HL-60 (cell line): ENCODE data around the gene SERPINB1.
A peak's percentile ranks its signal among the peaks of the same experiment; 100 is the strongest.

Experiments
- DNase-seq, 2 experiments: peaks; one replicate each; pipeline ENCODE4 v3.0.0-alpha.2; 2010 to 2020; ENCODE audit warnings: low read depth in 1 of 2, low spot score in 1 of 2
- H3K27ac ChIP-seq: fragments of 250-450 bp; sonication (Bioruptor Pico); replicated peaks from 2 replicates; pipeline ENCODE4 v1.5.1; 2020; ENCODE audit warnings: mild to moderate bottlenecking, moderate library complexity
- H3K27me3 ChIP-seq: fragments of 250-450 bp; sonication (Bioruptor Pico); 2 replicates; pipeline ENCODE4 v1.5.1; 2021; ENCODE audit warnings: mild to moderate bottlenecking, moderate library complexity; ENCODE audit not compliant: insufficient read depth, poor library complexity, severe bottlenecking
- H3K4me3 ChIP-seq: replicated peaks from 2 replicates; pipeline ENCODE4 v1.5.1; 2011; ENCODE audit warnings: mild to moderate bottlenecking, control low read depth, low read length; ENCODE audit not compliant: insufficient read depth
- GABPA ChIP-seq: IDR thresholded peaks from 2 replicates; pipeline ENCODE4 v1.6.1; 2012; ENCODE audit warnings: low read depth
- POLR2AphosphoS5 ChIP-seq: IDR thresholded peaks from 2 replicates; pipeline ENCODE4 v1.6.1; 2012; ENCODE audit warnings: low read depth
- SPI1 ChIP-seq: IDR thresholded peaks from 2 replicates; pipeline ENCODE4 v1.6.1; 2012; ENCODE audit warnings: low read depth, mild to moderate bottlenecking, borderline replicate concordance
- TF ChIP-seq, protein P1 (sequence below): IDR thresholded peaks from one replicate; pipeline ENCODE4 v1.5.1; 2011; ENCODE audit warnings: low read length, control low read depth, inconsistent platforms; ENCODE audit not compliant: insufficient read depth
- TF ChIP-seq, protein P2 (sequence below): IDR thresholded peaks from 2 replicates; pipeline ENCODE4 v1.6.1; 2012; ENCODE audit warnings: low read depth; ENCODE audit not compliant: insufficient replicate concordance

The SERPINB1 gene

DNA sequence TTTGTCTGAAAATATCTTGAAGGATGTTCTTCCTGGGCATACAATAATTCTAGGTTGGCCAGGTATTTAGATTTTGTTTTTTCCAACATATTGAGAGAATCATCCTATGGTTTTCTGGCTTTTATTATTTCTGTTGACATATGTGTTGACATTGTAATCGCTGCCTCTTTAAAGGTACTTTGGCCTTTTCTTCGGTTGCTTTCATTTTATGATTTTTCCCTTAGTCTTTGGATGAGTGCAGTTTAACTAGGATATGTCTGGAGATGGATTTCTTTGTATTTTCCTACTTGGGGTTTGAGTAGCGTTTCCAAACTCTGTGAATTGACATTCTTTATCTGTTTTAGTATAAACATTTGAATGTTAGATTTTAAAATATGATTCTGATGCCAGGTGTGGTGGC lies 11.5 kb downstream of the SERPINB1 start:
- Histone ChIP-seq H3K27ac (no peak overlapping the region), H3K27me3 (no peaks in the 10 kb centered on the region), H3K4me3 (no peak overlapping the region)
- TF ChIP-seq GABPA: no peak
- TF ChIP-seq, protein P1, sequence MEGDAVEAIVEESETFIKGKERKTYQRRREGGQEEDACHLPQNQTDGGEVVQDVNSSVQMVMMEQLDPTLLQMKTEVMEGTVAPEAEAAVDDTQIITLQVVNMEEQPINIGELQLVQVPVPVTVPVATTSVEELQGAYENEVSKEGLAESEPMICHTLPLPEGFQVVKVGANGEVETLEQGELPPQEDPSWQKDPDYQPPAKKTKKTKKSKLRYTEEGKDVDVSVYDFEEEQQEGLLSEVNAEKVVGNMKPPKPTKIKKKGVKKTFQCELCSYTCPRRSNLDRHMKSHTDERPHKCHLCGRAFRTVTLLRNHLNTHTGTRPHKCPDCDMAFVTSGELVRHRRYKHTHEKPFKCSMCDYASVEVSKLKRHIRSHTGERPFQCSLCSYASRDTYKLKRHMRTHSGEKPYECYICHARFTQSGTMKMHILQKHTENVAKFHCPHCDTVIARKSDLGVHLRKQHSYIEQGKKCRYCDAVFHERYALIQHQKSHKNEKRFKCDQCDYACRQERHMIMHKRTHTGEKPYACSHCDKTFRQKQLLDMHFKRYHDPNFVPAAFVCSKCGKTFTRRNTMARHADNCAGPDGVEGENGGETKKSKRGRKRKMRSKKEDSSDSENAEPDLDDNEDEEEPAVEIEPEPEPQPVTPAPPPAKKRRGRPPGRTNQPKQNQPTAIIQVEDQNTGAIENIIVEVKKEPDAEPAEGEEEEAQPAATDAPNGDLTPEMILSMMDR: no peak
- TF ChIP-seq, protein P2, sequence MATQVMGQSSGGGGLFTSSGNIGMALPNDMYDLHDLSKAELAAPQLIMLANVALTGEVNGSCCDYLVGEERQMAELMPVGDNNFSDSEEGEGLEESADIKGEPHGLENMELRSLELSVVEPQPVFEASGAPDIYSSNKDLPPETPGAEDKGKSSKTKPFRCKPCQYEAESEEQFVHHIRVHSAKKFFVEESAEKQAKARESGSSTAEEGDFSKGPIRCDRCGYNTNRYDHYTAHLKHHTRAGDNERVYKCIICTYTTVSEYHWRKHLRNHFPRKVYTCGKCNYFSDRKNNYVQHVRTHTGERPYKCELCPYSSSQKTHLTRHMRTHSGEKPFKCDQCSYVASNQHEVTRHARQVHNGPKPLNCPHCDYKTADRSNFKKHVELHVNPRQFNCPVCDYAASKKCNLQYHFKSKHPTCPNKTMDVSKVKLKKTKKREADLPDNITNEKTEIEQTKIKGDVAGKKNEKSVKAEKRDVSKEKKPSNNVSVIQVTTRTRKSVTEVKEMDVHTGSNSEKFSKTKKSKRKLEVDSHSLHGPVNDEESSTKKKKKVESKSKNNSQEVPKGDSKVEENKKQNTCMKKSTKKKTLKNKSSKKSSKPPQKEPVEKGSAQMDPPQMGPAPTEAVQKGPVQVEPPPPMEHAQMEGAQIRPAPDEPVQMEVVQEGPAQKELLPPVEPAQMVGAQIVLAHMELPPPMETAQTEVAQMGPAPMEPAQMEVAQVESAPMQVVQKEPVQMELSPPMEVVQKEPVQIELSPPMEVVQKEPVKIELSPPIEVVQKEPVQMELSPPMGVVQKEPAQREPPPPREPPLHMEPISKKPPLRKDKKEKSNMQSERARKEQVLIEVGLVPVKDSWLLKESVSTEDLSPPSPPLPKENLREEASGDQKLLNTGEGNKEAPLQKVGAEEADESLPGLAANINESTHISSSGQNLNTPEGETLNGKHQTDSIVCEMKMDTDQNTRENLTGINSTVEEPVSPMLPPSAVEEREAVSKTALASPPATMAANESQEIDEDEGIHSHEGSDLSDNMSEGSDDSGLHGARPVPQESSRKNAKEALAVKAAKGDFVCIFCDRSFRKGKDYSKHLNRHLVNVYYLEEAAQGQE: no peak
- TF ChIP-seq SPI1: no peak
- TF ChIP-seq POLR2AphosphoS5: no peak
- no peak for DNase-seq

DNA sequence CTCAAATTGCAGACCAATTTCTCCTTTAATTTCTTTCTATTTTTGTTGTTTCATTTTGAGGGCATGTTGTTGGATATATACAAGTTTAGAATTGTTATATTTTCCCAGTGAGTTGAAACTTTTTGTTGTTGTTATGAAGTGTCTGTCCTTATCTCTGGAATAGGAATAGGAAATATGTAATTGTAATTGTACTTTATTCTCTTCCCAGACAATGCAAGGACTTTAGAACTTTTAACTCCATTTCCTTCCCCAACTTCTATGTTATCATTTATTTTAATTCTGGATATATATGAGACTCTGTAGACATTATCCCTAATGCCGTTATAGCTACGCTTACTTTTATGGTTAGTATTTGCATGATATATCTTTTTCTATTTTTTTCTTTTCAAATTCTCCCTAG lies 12.4 kb downstream of the SERPINB1 start:
- TF ChIP-seq, protein P1: no peak
- TF ChIP-seq GABPA: no peak
- TF ChIP-seq, protein P2: no peak
- no peak for TF ChIP-seq POLR2AphosphoS5
- no peak for TF ChIP-seq SPI1
- DNase-seq: no peak

DNA sequence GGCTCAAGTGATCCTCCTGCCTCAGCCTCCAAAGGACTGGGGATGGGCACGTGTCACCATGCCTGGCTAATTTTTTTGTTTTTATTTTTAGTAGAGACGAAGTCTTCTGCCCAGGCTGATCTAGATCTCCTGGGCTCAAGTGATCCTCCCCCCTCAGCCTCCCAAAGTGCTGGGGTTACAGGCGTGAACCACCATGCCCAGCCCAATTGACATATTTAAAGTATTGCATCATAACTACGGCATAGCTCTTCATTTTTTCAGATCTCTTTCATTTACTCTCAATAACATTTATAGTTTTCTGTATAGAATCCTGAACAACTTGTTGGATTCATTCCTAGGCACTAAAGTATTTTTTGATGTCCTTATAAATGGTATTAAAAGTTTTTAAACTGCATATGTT lies 13.0 kb downstream of the SERPINB1 start:
- H3K4me3 ChIP-seq: no peak overlapping the region
- TF ChIP-seq, protein P1: no peak
- TF ChIP-seq, protein P2: no peak
- no peak for TF ChIP-seq SPI1
- TF ChIP-seq POLR2AphosphoS5: no peak
- TF ChIP-seq GABPA: no peak
- H3K27ac ChIP-seq: peak overlapping the region; percentile 15; the same call in 1 of the 2 replicates

More for the DNA sequence above, 12.4 kb downstream of the SERPINB1 start:
- H3K27ac ChIP-seq: peak overlapping the region; percentile 15; the same call in 1 of the 2 replicates
- H3K4me3 ChIP-seq: no peak overlapping the region
- no peaks in the 10 kb centered on the region for H3K27me3 ChIP-seq

More for the DNA sequence above, 13.0 kb downstream of the SERPINB1 start:
- DNase-seq: no peak
- H3K27me3 ChIP-seq: no peaks in the 10 kb centered on the region
